HG03342 (cell line): Measurements from ENCODE around the gene SLC35G4.
"Not testable (repeated sequence)": the region's sequence is repeated elsewhere in the genome, so short reads cannot be mapped to it uniquely, and the experiment has no call there.

Experiments
- ATAC-seq: cut with Tn5 transposase; IDR thresholded peaks from one replicate; pipeline ENCODE4 v1.9.1; 2021; ENCODE audit warnings: mild to moderate bottlenecking, moderate library complexity; ENCODE audit not compliant: unreplicated experiment

The SLC35G4 gene

GRCh38 chr18:11609488-11609887 lies at the start of gene SLC35G4:
SLC35G4 (plus strand) TSS chr18:11609596; CDS start chr18:11609596, 0 bp downstream.
- not testable (repeated sequence) for ATAC-seq

- no peak for ATAC-seq
Measured at GRCh38 chr18:11561293-11561692, 48.1 kb upstream of the SLC35G4 start.

GRCh38 chr18:11565716-11566115 lies 43.7 kb upstream of the SLC35G4 start:
- no peak for ATAC-seq

- ATAC-seq = no peak
Measured at GRCh38 chr18:11566236-11566965, 43.0 kb upstream of the SLC35G4 start.

GRCh38 chr18:11567396-11567795 lies 42.0 kb upstream of the SLC35G4 start:
- no peak for ATAC-seq

- no peak for ATAC-seq
Measured at GRCh38 chr18:11570073-11570588, 39.3 kb upstream of the SLC35G4 start.

- ATAC-seq = no peak
Measured at GRCh38 chr18:11570769-11571412, 38.5 kb upstream of the SLC35G4 start.

GRCh38 chr18:11572201-11572600 lies 37.2 kb upstream of the SLC35G4 start:
- no peak for ATAC-seq

- no peak for ATAC-seq
Measured at GRCh38 chr18:11574545-11574944, 34.9 kb upstream of the SLC35G4 start.

- no peak for ATAC-seq
Measured at GRCh38 chr18:11577271-11578112, 31.9 kb upstream of the SLC35G4 start.

GRCh38 chr18:11578799-11579198 lies 30.6 kb upstream of the SLC35G4 start:
- ATAC-seq = no peak

GRCh38 chr18:11579916-11580315 lies 29.5 kb upstream of the SLC35G4 start:
- ATAC-seq = no peak

- ATAC-seq = no peak
Measured at GRCh38 chr18:11581286-11581685, 28.1 kb upstream of the SLC35G4 start.

GRCh38 chr18:11585596-11585995 lies 23.8 kb upstream of the SLC35G4 start:
- no peak for ATAC-seq

- ATAC-seq = no peak
Measured at GRCh38 chr18:11586896-11587295, 22.5 kb upstream of the SLC35G4 start.

- no peak for ATAC-seq
Measured at GRCh38 chr18:11587432-11587831, 22.0 kb upstream of the SLC35G4 start.

- no peak for ATAC-seq
Measured at GRCh38 chr18:11587846-11588245, 21.6 kb upstream of the SLC35G4 start.

GRCh38 chr18:11591957-11592356 lies 17.4 kb upstream of the SLC35G4 start:
- no peak for ATAC-seq

- no peak for ATAC-seq
Measured at GRCh38 chr18:11600321-11600720, 9.1 kb upstream of the SLC35G4 start.

GRCh38 chr18:11607906-11608305 lies 1.5 kb upstream of the SLC35G4 start:
- ATAC-seq = no peak

- ATAC-seq = not testable (repeated sequence)
Measured at GRCh38 chr18:11608618-11609017, 778 bp upstream of the SLC35G4 start.
